Fibroblast of lung (primary cell): Measurements from ENCODE around the gene LONP2.

Experiments used
- EZH2 ChIP-seq: IDR thresholded peaks from 2 replicates; pipeline ENCODE4 v1.5.1; 2012; ENCODE audit warnings: low read length, control low read depth, mild to moderate bottlenecking; ENCODE audit errors: missing control alignments
- TF ChIP-seq, protein P1 (sequence below), 2 donors: IDR thresholded peaks in 1 of 2; conservative IDR thresholded peaks in 1 of 2; 1 replicate in 1 of 2; 2 replicates in 1 of 2; pipeline ENCODE4 v1.5.1; 2011 to 2012; ENCODE audit warnings: low read length in 2 of 2, control low read depth in 1 of 2, inconsistent platforms in 1 of 2, low read depth in 1 of 2, mild to moderate bottlenecking in 1 of 2

DNA sequence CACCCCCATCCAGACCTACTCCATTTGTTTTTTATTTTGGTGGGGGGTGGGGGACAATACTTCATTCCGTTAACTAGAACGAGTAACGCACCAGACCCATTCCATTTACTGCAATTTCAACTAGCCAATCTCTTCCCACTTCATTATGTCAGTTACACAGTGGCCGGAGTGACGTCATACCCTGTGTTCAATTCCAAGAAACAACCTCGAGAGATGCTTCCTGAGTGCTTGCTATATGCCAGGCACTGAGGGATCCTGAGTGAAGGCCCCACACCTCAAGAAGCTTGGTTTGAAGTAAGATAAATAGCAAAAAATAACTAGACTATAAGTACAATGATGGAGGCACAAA is 150.2 kb downstream of the LONP2 start:
- TF ChIP-seq, protein P1, sequence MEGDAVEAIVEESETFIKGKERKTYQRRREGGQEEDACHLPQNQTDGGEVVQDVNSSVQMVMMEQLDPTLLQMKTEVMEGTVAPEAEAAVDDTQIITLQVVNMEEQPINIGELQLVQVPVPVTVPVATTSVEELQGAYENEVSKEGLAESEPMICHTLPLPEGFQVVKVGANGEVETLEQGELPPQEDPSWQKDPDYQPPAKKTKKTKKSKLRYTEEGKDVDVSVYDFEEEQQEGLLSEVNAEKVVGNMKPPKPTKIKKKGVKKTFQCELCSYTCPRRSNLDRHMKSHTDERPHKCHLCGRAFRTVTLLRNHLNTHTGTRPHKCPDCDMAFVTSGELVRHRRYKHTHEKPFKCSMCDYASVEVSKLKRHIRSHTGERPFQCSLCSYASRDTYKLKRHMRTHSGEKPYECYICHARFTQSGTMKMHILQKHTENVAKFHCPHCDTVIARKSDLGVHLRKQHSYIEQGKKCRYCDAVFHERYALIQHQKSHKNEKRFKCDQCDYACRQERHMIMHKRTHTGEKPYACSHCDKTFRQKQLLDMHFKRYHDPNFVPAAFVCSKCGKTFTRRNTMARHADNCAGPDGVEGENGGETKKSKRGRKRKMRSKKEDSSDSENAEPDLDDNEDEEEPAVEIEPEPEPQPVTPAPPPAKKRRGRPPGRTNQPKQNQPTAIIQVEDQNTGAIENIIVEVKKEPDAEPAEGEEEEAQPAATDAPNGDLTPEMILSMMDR (conservative IDR thresholded peaks at IDR 0.05 in 1 of 2, IDR thresholded peaks at IDR 0.05 in 1 of 2; ENCODE audit: low read depth in 1 of 2, low read length in 2 of 2) = no peak
- TF ChIP-seq EZH2 = no peak
